Neural crest cell (in vitro differentiated cells): ENCODE results near the gene ARHGDIG. TPM values are rescaled to one million over a fixed set of nuclear protein-coding genes. Genes with fewer than 3 reads are reported as not detected.

Experiments used
- DNase-seq: peaks from one replicate; pipeline ENCODE4 v3.0.0; 2021; ENCODE audit warnings: low read depth, mixed read lengths, low spot score
- H3K27ac Mint-ChIP-seq: one replicate; pipeline ENCODE4 v1.8.0; 2021; ENCODE audit warnings: mild to moderate bottlenecking, mixed read lengths; ENCODE audit not compliant: unreplicated experiment
- H3K27me3 Mint-ChIP-seq: 2 replicates; pipeline ENCODE4 v1.8.0; 2021; ENCODE audit warnings: low read depth, mild to moderate bottlenecking, mixed read lengths
- H3K36me3 Mint-ChIP-seq: 2 replicates; pipeline ENCODE4 v1.8.0; 2021; ENCODE audit warnings: low read depth, mild to moderate bottlenecking, mixed read lengths
- H3K4me1 Mint-ChIP-seq: 2 replicates; pipeline ENCODE4 v1.8.0; 2021; ENCODE audit warnings: mixed read lengths
- H3K4me3 Mint-ChIP-seq: one replicate; pipeline ENCODE4 v1.8.0; 2021; ENCODE audit warnings: mild to moderate bottlenecking, mixed read lengths
- H3K9me3 Mint-ChIP-seq: 2 replicates; pipeline ENCODE4 v1.8.0; 2021; ENCODE audit warnings: mixed read lengths
- total RNA-seq: library from RNA; stranded (reverse); gene quantifications from 2 replicates; pipeline ENCODE4 v1.2.1, GENCODE V29; 2021
- TF ChIP-seq, protein P1 (sequence below): fragments of 200-600 bp; sonication (generic); conservative IDR thresholded peaks from 2 replicates; pipeline ENCODE4 v1.5.0; 2021; ENCODE audit warnings: antibody characterized with exemption, mild to moderate bottlenecking

ARHGDIG gene
- total RNA-seq, 1 donor from 2014 or later, result 3.0 TPM

- no peak for DNase-seq
- H3K27me3 Mint-ChIP-seq, result peaks cover 42% of the 10 kb centered on the region
- no peak overlapping the region for H3K4me3 Mint-ChIP-seq
- no peak overlapping the region for H3K27ac Mint-ChIP-seq
- H3K9me3 Mint-ChIP-seq, result no peaks in the 10 kb centered on the region
- TF ChIP-seq, protein P1, sequence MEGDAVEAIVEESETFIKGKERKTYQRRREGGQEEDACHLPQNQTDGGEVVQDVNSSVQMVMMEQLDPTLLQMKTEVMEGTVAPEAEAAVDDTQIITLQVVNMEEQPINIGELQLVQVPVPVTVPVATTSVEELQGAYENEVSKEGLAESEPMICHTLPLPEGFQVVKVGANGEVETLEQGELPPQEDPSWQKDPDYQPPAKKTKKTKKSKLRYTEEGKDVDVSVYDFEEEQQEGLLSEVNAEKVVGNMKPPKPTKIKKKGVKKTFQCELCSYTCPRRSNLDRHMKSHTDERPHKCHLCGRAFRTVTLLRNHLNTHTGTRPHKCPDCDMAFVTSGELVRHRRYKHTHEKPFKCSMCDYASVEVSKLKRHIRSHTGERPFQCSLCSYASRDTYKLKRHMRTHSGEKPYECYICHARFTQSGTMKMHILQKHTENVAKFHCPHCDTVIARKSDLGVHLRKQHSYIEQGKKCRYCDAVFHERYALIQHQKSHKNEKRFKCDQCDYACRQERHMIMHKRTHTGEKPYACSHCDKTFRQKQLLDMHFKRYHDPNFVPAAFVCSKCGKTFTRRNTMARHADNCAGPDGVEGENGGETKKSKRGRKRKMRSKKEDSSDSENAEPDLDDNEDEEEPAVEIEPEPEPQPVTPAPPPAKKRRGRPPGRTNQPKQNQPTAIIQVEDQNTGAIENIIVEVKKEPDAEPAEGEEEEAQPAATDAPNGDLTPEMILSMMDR, result no peak
- no peaks in the 10 kb centered on the region for H3K36me3 Mint-ChIP-seq
- no peaks in the 10 kb centered on the region for H3K4me1 Mint-ChIP-seq
Measured at GRCh38 chr16:273547-274421, 6.6 kb upstream of the ARHGDIG start.

- H3K4me3 Mint-ChIP-seq, result no peak overlapping the region
- DNase-seq, result no peak
Measured at GRCh38 chr16:275041-275641, 5.2 kb upstream of the ARHGDIG start.

GRCh38 chr16:275786-276232 lies 4.6 kb upstream of the ARHGDIG start, which contains the start of gene RGS11:
Gene RGS11 (minus strand): TSS chr16:275944. CDS start chr16:275911, 33 bp downstream.
- H3K36me3 Mint-ChIP-seq, result no peaks in the 10 kb centered on the region
- H3K9me3 Mint-ChIP-seq, result no peaks in the 10 kb centered on the region
- peak within 1 kb of the TSS; percentile 80 for H3K4me3 Mint-ChIP-seq
- TF ChIP-seq, protein P1, result no peak
- no peak within 1 kb of the TSS for H3K27ac Mint-ChIP-seq
- H3K27me3 Mint-ChIP-seq, result peaks cover 54% of the 10 kb centered on the region
- DNase-seq, result no peak
- no peaks in the 10 kb centered on the region for H3K4me1 Mint-ChIP-seq

More at GRCh38 chr16:275041-275641, 5.2 kb upstream of the ARHGDIG start:
- Mint-ChIP-seq H3K9me3 (no peaks in the 10 kb centered on the region), H3K4me1 (no peaks in the 10 kb centered on the region), H3K36me3 (no peaks in the 10 kb centered on the region), H3K27me3 (peaks cover 53% of the 10 kb centered on the region), H3K27ac (no peak overlapping the region)
- TF ChIP-seq, protein P1, result no peak

DNA sequence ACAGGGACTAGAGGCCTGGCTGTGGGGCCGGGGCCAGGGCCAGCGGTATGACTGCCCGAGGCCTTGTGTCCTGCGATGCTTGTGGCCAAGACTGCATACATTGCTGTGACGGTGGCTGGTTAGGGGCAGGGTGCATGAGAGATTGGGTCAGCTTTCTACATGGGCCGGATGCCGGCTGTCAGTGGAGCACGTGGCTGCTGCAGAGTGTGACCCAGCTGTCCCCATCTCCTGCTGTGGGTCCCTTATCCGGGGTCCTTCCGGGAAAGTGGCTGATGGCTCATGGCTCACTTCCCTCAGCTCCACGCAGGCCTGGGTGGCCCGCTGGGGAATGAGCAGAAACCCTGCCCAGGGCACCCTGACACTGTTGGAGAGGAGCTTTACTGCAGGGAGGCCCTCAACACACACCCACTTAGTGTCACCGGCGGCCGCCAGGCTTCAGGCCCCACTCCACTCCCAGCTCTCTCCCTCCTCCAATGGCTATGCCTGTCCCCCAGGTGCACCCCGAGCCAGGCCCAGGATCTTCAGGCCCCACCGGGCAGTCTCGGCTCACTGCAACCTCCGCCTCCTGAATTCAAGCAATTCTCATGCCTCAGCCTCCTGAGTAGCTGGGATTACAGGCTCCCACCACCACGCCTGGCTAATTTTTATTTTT lies 3.8 kb upstream of the ARHGDIG start:
- H3K4me1 Mint-ChIP-seq, result no peaks in the 10 kb centered on the region
- H3K27me3 Mint-ChIP-seq, result peaks cover 60% of the 10 kb centered on the region
- TF ChIP-seq, protein P1, result no peak
- no peak overlapping the region for H3K27ac Mint-ChIP-seq
- no peaks in the 10 kb centered on the region for H3K36me3 Mint-ChIP-seq
- peak overlapping the region; percentile 80 for H3K4me3 Mint-ChIP-seq
- H3K9me3 Mint-ChIP-seq, result no peaks in the 10 kb centered on the region
- DNase-seq, result no peak

GRCh38 chr16:278863-279366 lies 1.5 kb upstream of the ARHGDIG start:
- no peak for DNase-seq
- H3K4me3 Mint-ChIP-seq, result peak overlapping the region; percentile 21
- no peaks in the 10 kb centered on the region for H3K4me1 Mint-ChIP-seq
- H3K27me3 Mint-ChIP-seq, result peaks cover 61% of the 10 kb centered on the region
- H3K36me3 Mint-ChIP-seq, result no peaks in the 10 kb centered on the region
- no peak overlapping the region for H3K27ac Mint-ChIP-seq
- TF ChIP-seq, protein P1, result no peak
- H3K9me3 Mint-ChIP-seq, result no peaks in the 10 kb centered on the region
